Esophagus muscularis mucosa (tissue), 4 donors: ENCODE measurements around the gene LTN1. TPM values are rescaled to one million over a fixed set of nuclear protein-coding genes. Genes with fewer than 3 reads are reported as not detected.

Experiments
- DNase-seq: peaks from one replicate; pipeline ENCODE4 v3.0.0-alpha.2; 2017; ENCODE audit errors: extremely low spot score
- H3K27ac ChIP-seq, 4 donors: fragments of 200-600 bp; sonication (generic); replicated peaks in 1 of 4; 1 replicate in 3 of 4; 2 replicates in 1 of 4; pipeline ENCODE4 v1.5.1; 2016 to 2019; ENCODE audit warnings: mild to moderate bottlenecking in 1 of 4
- H3K27me3 ChIP-seq, 4 donors: fragments of 200-600 bp; sonication (generic); one replicate each; pipeline versions ENCODE4 v1.5.1 to v1.6.0; 2016 to 2019
- H3K36me3 ChIP-seq, 4 donors: fragments of 200-600 bp; sonication (generic); one replicate each; pipeline ENCODE4 v1.5.1; 2016 to 2019
- H3K4me1 ChIP-seq, 4 donors: fragments of 200-600 bp; sonication (generic); one replicate each; pipeline ENCODE4 v1.5.1; 2016 to 2019
- H3K4me3 ChIP-seq, 4 donors: fragments of 200-600 bp; sonication (generic); 1 replicate in 2 of 4; 2 replicates in 2 of 4; pipeline ENCODE4 v1.5.1; 2016 to 2019; ENCODE audit warnings: mild to moderate bottlenecking in 4 of 4, moderate library complexity in 1 of 4
- H3K9me3 ChIP-seq, 4 donors: fragments of 200-600 bp; sonication (generic); 1 replicate in 3 of 4; 2 replicates in 1 of 4; pipeline ENCODE4 v1.5.1; 2016 to 2019
- EP300 ChIP-seq: sonication (generic); formaldehyde crosslinking; IDR thresholded peaks from one replicate; pipeline ENCODE4 v1.6.1; 2017; ENCODE audit warnings: antibody characterized with exemption
- POLR2A ChIP-seq: fragments of 450-650 bp; IDR thresholded peaks from one replicate; pipeline ENCODE4 v1.6.1; 2017; ENCODE audit warnings: antibody characterized with exemption, moderate library complexity, mild to moderate bottlenecking, low read depth
- POLR2AphosphoS5 ChIP-seq, 2 donors: sonication (generic); formaldehyde crosslinking; IDR thresholded peaks; one replicate each; pipeline ENCODE4 v1.6.1; 2017; ENCODE audit warnings: antibody characterized with exemption in 2 of 2
- WGBS: methylation state at CpG from one replicate; pipeline ENCODE4 v1.1.5; 2018; 5-methylcytosine and 5-hydroxymethylcytosine counted together
- intact Hi-C: fragments of 100-400 bp; cut with DNase I; formaldehyde crosslinking; loops from one replicate; pipeline ENCODE4 v1.15.1; 2023
- total RNA-seq, 4 donors: library from RNA; depleted of rRNA; stranded (reverse); fragments of >200 nt; gene quantifications; one replicate each; pipeline versions ENCODE4 v1.1.0 to v1.2.1, GENCODE V29; 2016
- TF ChIP-seq, protein P1 (sequence below), 3 experiments: fragments of 200-600 bp in 2 of 3; fragments of 450-650 bp in 1 of 3; sonication (generic) in 2 of 3; IDR thresholded peaks; one replicate each; pipeline ENCODE4 v1.5.1; 2017 to 2019; ENCODE audit warnings: antibody characterized with exemption in 3 of 3, mild to moderate bottlenecking in 2 of 3, moderate library complexity in 1 of 3

The LTN1 gene
- total RNA-seq, 4 donors from 2014 or later: 19.4 to 39.7 (median 26.5) TPM

DNA sequence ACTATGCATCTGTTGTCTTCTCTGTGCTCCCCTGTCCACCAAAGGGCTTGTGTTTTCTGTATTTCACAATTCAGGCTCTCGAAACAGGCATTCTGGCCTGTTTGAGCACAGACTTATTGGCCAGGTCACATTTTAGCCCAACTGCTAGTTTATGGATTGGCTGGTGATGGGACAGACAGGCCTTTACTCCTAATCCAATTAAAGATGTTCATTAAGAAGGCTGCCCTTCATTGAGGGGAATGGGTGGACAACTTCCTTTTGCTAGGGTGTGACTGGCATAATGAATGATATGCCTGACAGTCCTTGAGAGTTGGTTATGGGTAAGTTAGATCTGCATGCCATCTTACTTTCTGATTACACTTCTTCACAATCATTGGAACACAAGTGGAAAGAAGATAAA lies 86.4 kb downstream of the LTN1 start:
- 90% methylated on average over 1 of the region's 1 CpG for WGBS
- TF ChIP-seq POLR2AphosphoS5 (IDR thresholded peaks at IDR 0.05) (no peak), POLR2A (no peak), EP300 (no peak)
- TF ChIP-seq, protein P1, sequence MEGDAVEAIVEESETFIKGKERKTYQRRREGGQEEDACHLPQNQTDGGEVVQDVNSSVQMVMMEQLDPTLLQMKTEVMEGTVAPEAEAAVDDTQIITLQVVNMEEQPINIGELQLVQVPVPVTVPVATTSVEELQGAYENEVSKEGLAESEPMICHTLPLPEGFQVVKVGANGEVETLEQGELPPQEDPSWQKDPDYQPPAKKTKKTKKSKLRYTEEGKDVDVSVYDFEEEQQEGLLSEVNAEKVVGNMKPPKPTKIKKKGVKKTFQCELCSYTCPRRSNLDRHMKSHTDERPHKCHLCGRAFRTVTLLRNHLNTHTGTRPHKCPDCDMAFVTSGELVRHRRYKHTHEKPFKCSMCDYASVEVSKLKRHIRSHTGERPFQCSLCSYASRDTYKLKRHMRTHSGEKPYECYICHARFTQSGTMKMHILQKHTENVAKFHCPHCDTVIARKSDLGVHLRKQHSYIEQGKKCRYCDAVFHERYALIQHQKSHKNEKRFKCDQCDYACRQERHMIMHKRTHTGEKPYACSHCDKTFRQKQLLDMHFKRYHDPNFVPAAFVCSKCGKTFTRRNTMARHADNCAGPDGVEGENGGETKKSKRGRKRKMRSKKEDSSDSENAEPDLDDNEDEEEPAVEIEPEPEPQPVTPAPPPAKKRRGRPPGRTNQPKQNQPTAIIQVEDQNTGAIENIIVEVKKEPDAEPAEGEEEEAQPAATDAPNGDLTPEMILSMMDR (IDR thresholded peaks at IDR 0.05): no peak
- H3K4me3 ChIP-seq: no peak overlapping the region

DNA sequence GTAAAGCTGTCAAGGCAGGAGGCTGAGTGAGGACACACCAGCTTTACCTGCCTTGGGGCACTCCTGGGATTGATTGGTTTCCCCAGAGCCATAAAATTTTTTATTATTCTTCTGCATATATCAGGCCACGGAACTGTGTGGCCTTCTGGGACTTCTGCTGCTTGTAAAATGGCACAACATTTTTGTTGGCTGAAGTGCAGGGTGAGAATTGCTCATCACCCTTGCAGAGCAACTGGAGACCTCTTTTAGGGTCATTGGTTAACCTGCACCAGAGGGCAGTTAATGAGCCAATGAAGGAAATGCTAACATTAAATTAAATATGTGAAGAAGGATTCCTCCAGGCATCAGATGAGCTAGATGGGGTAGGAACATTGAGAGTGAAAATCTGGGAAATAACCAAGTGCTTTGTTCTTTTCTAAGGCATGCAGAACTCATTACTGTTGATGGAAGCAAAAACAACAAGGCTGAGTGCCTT lies 87.7 kb downstream of the LTN1 start:
- no peak for DNase-seq
- 89% methylated on average over 1 of the region's 1 CpG for WGBS
- H3K4me3 ChIP-seq: no peak overlapping the region
- no peaks in the 10 kb centered on the region for H3K4me1 ChIP-seq
- intact Hi-C loops: no loop called here
- H3K27me3 ChIP-seq: no peaks in the 10 kb centered on the region
- H3K9me3 ChIP-seq: no peaks in the 10 kb centered on the region
- TF ChIP-seq, protein P1 (IDR thresholded peaks at IDR 0.05): no peak
- no peak for TF ChIP-seq POLR2AphosphoS5 (IDR thresholded peaks at IDR 0.05)
- TF ChIP-seq EP300: no peak
- TF ChIP-seq POLR2A: no peak
- H3K27ac ChIP-seq: no peak overlapping the region
- no peaks in the 10 kb centered on the region for H3K36me3 ChIP-seq

More for the DNA sequence above, 86.4 kb downstream of the LTN1 start:
- no peak for DNase-seq
- no peaks in the 10 kb centered on the region for H3K9me3 ChIP-seq
- H3K27ac ChIP-seq: no peak overlapping the region
- no peaks in the 10 kb centered on the region for H3K36me3 ChIP-seq
- H3K4me1 ChIP-seq: peaks cover 0 to 12% (median 7%) of the 10 kb centered on the region in 4 donors
- intact Hi-C loops: no loop called here
- H3K27me3 ChIP-seq: no peaks in the 10 kb centered on the region

DNA sequence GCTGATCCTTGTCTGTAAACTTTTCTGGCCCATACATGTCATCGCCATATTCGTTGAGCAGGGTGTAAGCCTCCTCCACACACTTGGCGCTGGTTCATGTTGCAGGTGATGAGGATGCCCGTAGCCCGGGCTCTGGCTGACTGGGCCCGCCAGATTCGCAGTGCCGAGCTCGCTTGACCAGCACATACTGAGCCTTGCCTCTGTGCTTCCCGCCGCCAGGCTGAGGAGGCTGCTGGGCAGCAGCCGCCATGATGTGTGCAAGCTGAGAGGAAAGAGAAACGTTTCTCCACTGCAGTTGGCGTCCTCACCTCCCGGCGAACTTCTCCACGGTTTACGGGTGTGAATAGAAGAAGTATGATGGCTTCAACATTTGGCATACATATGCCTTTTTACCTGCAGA lies 89.2 kb downstream of the LTN1 start:
- H3K4me3 ChIP-seq: no peak overlapping the region
- H3K36me3 ChIP-seq: no peaks in the 10 kb centered on the region
- peaks cover 0 to 12% (median 7%) of the 10 kb centered on the region in 4 donors for H3K4me1 ChIP-seq
- no peak for TF ChIP-seq EP300
- TF ChIP-seq, protein P1 (IDR thresholded peaks at IDR 0.05): no peak
- TF ChIP-seq POLR2AphosphoS5 (IDR thresholded peaks at IDR 0.05): no peak
- TF ChIP-seq POLR2A: no peak
- 93% methylated on average over 18 of the region's 18 CpGs for WGBS
- intact Hi-C loops: no loop called here
- H3K9me3 ChIP-seq: no peaks in the 10 kb centered on the region
- DNase-seq: no peak
- no peak overlapping the region for H3K27ac ChIP-seq
- no peaks in the 10 kb centered on the region for H3K27me3 ChIP-seq

DNA sequence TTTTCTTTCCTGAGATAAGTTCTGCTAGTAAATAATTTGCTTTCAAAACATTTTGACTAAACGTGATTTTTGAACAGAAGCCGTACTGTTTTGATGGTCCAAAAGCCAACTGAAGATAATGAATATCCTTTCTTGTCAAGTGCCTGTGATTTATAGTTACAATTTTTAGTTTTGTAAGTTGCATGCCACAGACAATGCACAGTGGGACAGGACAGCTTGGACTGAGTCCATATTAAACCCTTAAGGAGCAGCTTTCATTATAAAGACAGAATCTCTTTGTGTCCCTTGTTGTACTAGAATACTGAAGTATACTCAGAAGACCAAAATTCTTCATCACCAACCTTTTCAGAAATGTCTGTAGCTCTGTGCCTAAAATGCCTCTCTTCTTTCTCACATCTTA lies 92.2 kb downstream of the LTN1 start:
- no peak for DNase-seq
- TF ChIP-seq, protein P1 (IDR thresholded peaks at IDR 0.05): no peak
- TF ChIP-seq POLR2AphosphoS5 (IDR thresholded peaks at IDR 0.05) (no peak), POLR2A (no peak), EP300 (no peak)
- Histone ChIP-seq H3K9me3 (no peaks in the 10 kb centered on the region), H3K4me1 (peaks cover 0 to 25% (median 8%) of the 10 kb centered on the region in 4 donors), H3K27ac (no peak overlapping the region), H3K36me3 (no peaks in the 10 kb centered on the region), H3K4me3 (no peak overlapping the region), H3K27me3 (no peaks in the 10 kb centered on the region)
- intact Hi-C loops: no loop called here
- WGBS: 78% methylated on average over 2 of the region's 2 CpGs

DNA sequence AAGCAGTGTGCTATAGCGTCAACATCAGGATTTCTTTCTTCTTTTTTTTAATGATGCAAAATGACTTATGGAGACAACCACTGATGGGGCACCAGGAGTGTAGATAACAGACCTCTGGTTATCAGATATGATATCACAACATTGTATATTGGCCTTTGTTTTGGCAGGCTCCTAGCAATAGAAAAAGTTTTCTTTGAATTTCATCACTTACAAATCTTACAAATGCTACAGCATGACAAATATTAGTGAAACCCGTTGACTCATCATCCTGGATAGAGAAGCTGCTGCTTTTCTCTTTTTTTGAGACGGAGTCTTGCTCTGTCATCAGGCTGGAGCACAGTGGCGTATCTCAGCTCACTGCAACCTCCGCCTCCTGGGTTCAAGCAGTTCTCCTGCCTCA lies 92.9 kb downstream of the LTN1 start:
- no peak for TF ChIP-seq POLR2AphosphoS5 (IDR thresholded peaks at IDR 0.05)
- no peak for TF ChIP-seq POLR2A
- TF ChIP-seq, protein P1 (IDR thresholded peaks at IDR 0.05): no peak
- no peak for TF ChIP-seq EP300
- H3K27ac ChIP-seq: peak overlapping the region in 2 of 4 donors; percentile 16 to 30
- no peak overlapping the region for H3K4me3 ChIP-seq
- H3K36me3 ChIP-seq: no peaks in the 10 kb centered on the region
- no peaks in the 10 kb centered on the region for H3K9me3 ChIP-seq
- H3K27me3 ChIP-seq: no peaks in the 10 kb centered on the region
- peaks cover 0 to 25% (median 8%) of the 10 kb centered on the region in 4 donors for H3K4me1 ChIP-seq
- intact Hi-C loops: no loop called here
- no peak for DNase-seq
- WGBS: 86% methylated on average over 5 of the region's 5 CpGs
